ENCODE data around the gene ACSBG1.

GRCh38 chr15:78204351-78205309 lies 29.7 kb downstream of the ACSBG1 start:
- TF ChIP-seq CTCF (IDR thresholded peaks at IDR 0.05) (no peak), POLR2A (IDR thresholded peaks at IDR 0.05) (no peak), EP300 (IDR thresholded peaks at IDR 0.05) (no peak)

All from ovary (tissue), 3 donors.